Thyroid gland (tissue), 4 donors: ENCODE results near the gene B3GNT8.

ENCODE experiments used
- CTCF ChIP-seq, 6 experiments: fragments of 200-600 bp in 3 of 6; fragments of 450-650 bp in 3 of 6; sonication (generic) in 3 of 6; IDR thresholded peaks; one replicate each; pipeline ENCODE4 v1.5.1; 2016 to 2019; ENCODE audit warnings: antibody characterized with exemption in 6 of 6, mild to moderate bottlenecking in 2 of 6, inconsistent platforms in 1 of 6, moderate library complexity in 1 of 6
- POLR2A ChIP-seq, 2 donors: fragments of 450-650 bp; IDR thresholded peaks; one replicate each; pipeline ENCODE4 v1.6.1; 2017; ENCODE audit warnings: antibody characterized with exemption in 2 of 2, mild to moderate bottlenecking in 2 of 2, moderate library complexity in 1 of 2

GRCh38 chr19:41391618-41392017 lies 35.6 kb downstream of the B3GNT8 start:
- no peak for TF ChIP-seq CTCF (IDR thresholded peaks at IDR 0.05)
- TF ChIP-seq POLR2A (IDR thresholded peaks at IDR 0.05), result no peak
